IMR-90 (cell line): ENCODE results near the gene HEXIM1. TPM values are rescaled to one million over a fixed set of nuclear protein-coding genes. Genes with fewer than 3 reads are reported as not detected.

ENCODE experiments used
- ATAC-seq: fragments of 200-7000 bp; cut with Tn5 transposase; 2 replicates; pipeline ENCODE4 v1.9.1; 2020; ENCODE audit warnings: low read depth, mild to moderate bottlenecking, moderate library complexity
- BruUV-seq: library from RNA; stranded (reverse); fragments of 400-500 nt; replicated peaks from 2 replicates; lab custom pipeline; 2021; lab: Mats Ljungman, UMichigan
- CTCF ChIA-PET: fragments of 300-600 bp; formaldehyde crosslinking; extraction: SDS; loops from one replicate; lab custom pipeline; 2021; ENCODE audit warnings: antibody characterized with exemption; lab: Yijun Ruan, JAX
- POLR2A ChIA-PET: fragments of 300-600 bp; sonication (Branson Sonifier 250); formaldehyde crosslinking; loops from one replicate; lab custom pipeline; 2022; ENCODE audit warnings: antibody characterized with exemption; ENCODE audit not compliant: unreplicated experiment; lab: Charles Lee
- DNase-seq: peaks from one replicate; pipeline ENCODE4 v3.0.0; 2013
- H2AFZ ChIP-seq: replicated peaks from 2 replicates; pipeline ENCODE3; 2013; ENCODE audit warnings: low read length, mild to moderate bottlenecking; ENCODE audit not compliant: poor library complexity
- H2AK5ac ChIP-seq: 2 replicates; pipeline ENCODE4 v1.6.1; 2013; ENCODE audit warnings: low read depth, low read length, inconsistent platforms
- H2AK9ac ChIP-seq: replicated peaks from 2 replicates; pipeline ENCODE3; 2013; ENCODE audit warnings: mild to moderate bottlenecking, low read depth, low read length, moderate library complexity; ENCODE audit not compliant: poor library complexity
- H2BK120ac ChIP-seq: 2 replicates; pipeline ENCODE4 v1.6.1; 2013; ENCODE audit warnings: low read depth, low read length, inconsistent platforms
- H2BK15ac ChIP-seq: 3 replicates; pipeline ENCODE4 v1.6.1; 2013; ENCODE audit warnings: low read depth, low read length, inconsistent platforms
- H2BK20ac ChIP-seq: 2 replicates; pipeline ENCODE4 v1.6.1; 2013; ENCODE audit warnings: low read depth, mild to moderate bottlenecking, inconsistent platforms, low read length, moderate library complexity
- H2BK5ac ChIP-seq: 2 replicates; pipeline ENCODE4 v1.6.1; 2013; ENCODE audit warnings: mild to moderate bottlenecking, low read depth, low read length, inconsistent platforms; ENCODE audit not compliant: poor library complexity, severe bottlenecking
- H3K14ac ChIP-seq: replicated peaks from 2 replicates; pipeline ENCODE4 v1.6.1; 2013; ENCODE audit warnings: low read depth, low read length, inconsistent platforms
- H3K18ac ChIP-seq: 2 replicates; pipeline ENCODE4 v1.6.1; 2013; ENCODE audit warnings: low read depth, low read length, control low read depth
- H3K23ac ChIP-seq: 2 replicates; pipeline ENCODE4 v1.6.1; 2013; ENCODE audit warnings: low read depth, low read length, inconsistent platforms
- H3K27ac ChIP-seq: 2 replicates; pipeline ENCODE4 v1.5.1; 2013; ENCODE audit warnings: mild to moderate bottlenecking, control low read depth, low read length; ENCODE audit not compliant: insufficient read depth
- H3K27me3 ChIP-seq: 2 replicates; pipeline ENCODE4 v1.6.1; 2013; ENCODE audit warnings: low read length; ENCODE audit not compliant: control insufficient read depth, insufficient read depth
- H3K36me3 ChIP-seq: 2 replicates; pipeline ENCODE4 v1.6.1; 2013; ENCODE audit warnings: low read length, mixed read lengths; ENCODE audit not compliant: control insufficient read depth, insufficient read depth
- H3K4ac ChIP-seq: 2 replicates; pipeline ENCODE4 v1.6.1; 2013; ENCODE audit warnings: low read depth, low read length, inconsistent platforms
- H3K4me1 ChIP-seq: 2 replicates; pipeline ENCODE4 v1.6.1; 2013; ENCODE audit warnings: low read length, mixed read lengths; ENCODE audit not compliant: control insufficient read depth, insufficient read depth
- H3K4me2 ChIP-seq: 2 replicates; pipeline ENCODE4 v1.6.1; 2013; ENCODE audit warnings: low read depth, mild to moderate bottlenecking, control low read depth, low read length, moderate library complexity
- H3K4me3 ChIP-seq: 2 replicates; pipeline ENCODE4 v1.5.1; 2013; ENCODE audit warnings: low read depth, mild to moderate bottlenecking, control low read depth, low read length, moderate library complexity; ENCODE audit not compliant: insufficient read depth
- H3K56ac ChIP-seq: 2 replicates; pipeline ENCODE4 v1.6.1; 2013; ENCODE audit warnings: low read length, inconsistent platforms; ENCODE audit not compliant: insufficient read depth; ENCODE audit errors: extremely low read depth
- H3K79me1 ChIP-seq, 2 experiments: 2 replicates each; pipeline ENCODE4 v1.6.1; 2013; ENCODE audit warnings: low read length in 2 of 2, inconsistent platforms in 1 of 2, low read depth in 1 of 2
- H3K9ac ChIP-seq: 2 replicates; pipeline ENCODE4 v1.6.1; 2013; ENCODE audit warnings: low read depth, low read length, control low read depth
- H3K9me1 ChIP-seq: 2 replicates; pipeline ENCODE4 v1.6.1; 2013; ENCODE audit warnings: low read length, inconsistent platforms; ENCODE audit not compliant: insufficient read depth
- H3K9me3 ChIP-seq: 2 replicates; pipeline ENCODE4 v1.6.1; 2013; ENCODE audit warnings: low read length; ENCODE audit not compliant: control insufficient read depth, insufficient read depth
- H4K20me1 ChIP-seq: 2 replicates; pipeline ENCODE4 v1.6.1; 2013; ENCODE audit warnings: low read length, inconsistent platforms; ENCODE audit not compliant: insufficient read depth
- H4K5ac ChIP-seq: 2 replicates; pipeline ENCODE4 v1.6.1; 2013; ENCODE audit warnings: mild to moderate bottlenecking, low read depth, low read length, control low read depth
- H4K8ac ChIP-seq, 2 experiments: 2 replicates each; pipeline ENCODE4 v1.6.1; 2013; ENCODE audit warnings: low read depth in 2 of 2, low read length in 2 of 2, control low read depth in 1 of 2, inconsistent platforms in 1 of 2
- H4K91ac ChIP-seq: 2 replicates; pipeline ENCODE4 v1.6.1; 2013; ENCODE audit warnings: low read depth, low read length, inconsistent platforms; ENCODE audit not compliant: insufficient read depth
- BHLHE40 ChIP-seq: fragments of 150-350 bp; IDR thresholded peaks from 2 replicates; pipeline ENCODE4 v1.6.1; 2016; ENCODE audit warnings: mild to moderate bottlenecking, low read depth, low read length
- CEBPB ChIP-seq: IDR thresholded peaks from 2 replicates; pipeline ENCODE4 v1.6.1; 2012; ENCODE audit warnings: low read depth, low read length, improper control_type of control experiment
- CHD1 ChIP-seq: IDR thresholded peaks from 2 replicates; pipeline ENCODE4 v1.6.1; 2012; ENCODE audit warnings: low read depth, low read length, improper control_type of control experiment
- FOS ChIP-seq: fragments of 150-350 bp; IDR thresholded peaks from 2 replicates; pipeline ENCODE4 v1.6.1; 2016; ENCODE audit warnings: low read depth, low read length
- MAFK ChIP-seq: IDR thresholded peaks from 2 replicates; pipeline ENCODE4 v1.6.1; 2012; ENCODE audit warnings: low read depth, low read length, improper control_type of control experiment
- MAZ ChIP-seq: IDR thresholded peaks from 2 replicates; pipeline ENCODE4 v1.6.1; 2012; ENCODE audit warnings: low read depth, mild to moderate bottlenecking, low read length, improper control_type of control experiment, moderate library complexity, borderline replicate concordance
- MXI1 ChIP-seq: IDR thresholded peaks from 2 replicates; pipeline ENCODE4 v1.6.1; 2012; ENCODE audit warnings: low read depth, mild to moderate bottlenecking, low read length, moderate library complexity, borderline replicate concordance
- NFE2L2 ChIP-seq: fragments of 150-350 bp; IDR thresholded peaks from 2 replicates; pipeline ENCODE4 v1.6.1; 2016; ENCODE audit warnings: low read depth, mild to moderate bottlenecking, low read length
- POLR2A ChIP-seq: IDR thresholded peaks from 2 replicates; pipeline ENCODE4 v1.6.1; 2012; ENCODE audit warnings: mild to moderate bottlenecking, low read depth, low read length
- RAD21 ChIP-seq: IDR thresholded peaks from 2 replicates; pipeline ENCODE4 v1.6.1; 2012; ENCODE audit warnings: low read length, improper control_type of control experiment
- RFX5 ChIP-seq: IDR thresholded peaks from 2 replicates; pipeline ENCODE4 v1.8.0; 2012; ENCODE audit warnings: low read depth, mild to moderate bottlenecking, low read length, moderate library complexity
- SMC3 ChIP-seq: fragments of 150-350 bp; IDR thresholded peaks from 2 replicates; pipeline ENCODE4 v1.6.1; 2016; ENCODE audit warnings: low read depth, mild to moderate bottlenecking, antibody characterized with exemption, low read length, moderate library complexity
- WGBS, 2 experiments: methylation state at CpG; one replicate each; pipeline versions ENCODE4 v1.1.5 to v1.1.7; 2013; ENCODE audit warnings: missing lambda C conversion rate in 2 of 2; ENCODE audit not compliant: insufficient read length in 1 of 2; ENCODE audit errors: extremely low coverage in 2 of 2; 5-methylcytosine and 5-hydroxymethylcytosine counted together
- dilution Hi-C: fragments of 300-500 bp; cut with HindIII; formaldehyde crosslinking; loops from one replicate; pipeline ENCODE4 v1.14.3; 2018; ENCODE audit warnings: low sequenced_read_pairs; ENCODE audit not compliant: unreplicated experiment
- in situ Hi-C: fragments of 300-500 bp; cut with MboI; formaldehyde crosslinking; loops from 3 replicates; pipeline ENCODE4 v1.14.3; 2019; ENCODE audit warnings: low sequenced_read_pairs, inconsistent platforms, mixed read lengths
- intact Hi-C: fragments of 100-400 bp; cut with micrococcal nuclease; formaldehyde crosslinking; loops from 2 replicates; pipeline ENCODE4 v1.10.0; 2022
- polyA plus RNA-seq, 3 experiments: library from polyadenylated mRNA; depleted of rRNA; stranded (reverse); fragments of >200 nt; gene quantifications; 2 replicates each; pipeline ENCODE4 v1.2.3, GENCODE V29; 2012; ENCODE audit warnings: low replicate concordance in 1 of 3
- total RNA-seq: library from RNA; depleted of rRNA; stranded (reverse); fragments of >200 nt; gene quantifications from 2 replicates; pipeline ENCODE4 v1.2.3, GENCODE V29; 2012
- TF ChIP-seq, protein P1 (sequence below): conservative IDR thresholded peaks from 2 replicates; pipeline ENCODE4 v1.5.1; 2012; ENCODE audit warnings: mild to moderate bottlenecking, low read depth, low read length, improper control_type of control experiment
- TF ChIP-seq, protein P2 (sequence below): fragments of 150-350 bp; IDR thresholded peaks from 2 replicates; pipeline ENCODE4 v1.6.1; 2016; ENCODE audit warnings: low read depth, mild to moderate bottlenecking, low read length, moderate library complexity, borderline replicate concordance
- TF ChIP-seq, protein P3 (sequence below): fragments of 150-350 bp; IDR thresholded peaks from 2 replicates; pipeline ENCODE4 v1.6.1; 2017; ENCODE audit warnings: mild to moderate bottlenecking, antibody characterized with exemption, low read length, low read depth

HEXIM1 gene
- total and polyA plus RNA-seq, 2 of the 4 experiments (the other 2 are of a cell fraction), result 5.9 to 14.5 TPM

DNA sequence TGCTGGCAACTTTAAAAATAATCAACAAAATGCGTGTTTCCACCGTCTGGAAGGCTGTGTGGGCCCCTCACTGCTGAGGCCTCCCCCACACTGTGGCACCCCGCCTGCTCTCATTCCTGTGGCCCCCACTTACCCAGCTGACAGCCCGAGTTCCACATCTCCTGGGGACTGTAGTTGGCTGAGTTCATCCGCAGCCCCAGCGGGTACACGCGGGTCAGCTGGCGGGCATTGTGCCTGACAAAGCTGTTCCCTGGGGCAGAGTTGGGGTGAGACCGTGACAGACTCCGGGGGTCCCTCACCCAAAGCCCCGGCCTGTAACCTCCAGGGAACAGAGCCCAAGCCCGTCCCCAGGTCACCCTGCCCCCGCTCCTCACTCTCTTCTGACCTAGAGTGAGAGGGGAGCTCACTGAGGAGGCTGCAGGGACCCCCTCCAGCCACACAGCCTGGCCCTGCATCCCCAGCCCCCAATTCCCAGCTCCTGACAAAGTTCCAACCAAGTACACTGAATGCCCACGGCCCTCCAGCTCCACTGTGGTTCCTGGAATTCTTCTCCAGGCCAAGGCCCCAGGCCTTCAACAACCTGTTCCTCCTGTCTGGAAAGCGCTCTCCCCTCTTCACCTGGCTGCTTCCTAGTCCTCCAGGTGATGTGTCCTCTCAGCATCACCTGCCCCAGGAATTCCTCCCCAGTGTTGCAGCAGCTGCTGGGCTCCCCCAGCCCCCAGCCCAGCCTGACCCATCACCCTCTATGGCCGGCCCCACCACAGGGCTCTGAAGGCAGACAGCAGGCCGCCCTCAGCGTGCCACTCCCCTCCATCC is 34.0 kb upstream of the HEXIM1 start:
- H2BK120ac ChIP-seq, result no peak overlapping the region
- no peaks in the 10 kb centered on the region for H4K20me1 ChIP-seq
- no TSS peak for BruUV-seq
- no peak overlapping the region for H3K18ac ChIP-seq
- no peaks in the 10 kb centered on the region for H3K9me1 ChIP-seq
- H2AK5ac ChIP-seq, result no peak overlapping the region
- H3K14ac ChIP-seq, result no peak overlapping the region
- H3K36me3 ChIP-seq, result peaks cover 43% of the 10 kb centered on the region
- no peak overlapping the region for H3K56ac ChIP-seq
- no peaks in the 10 kb centered on the region; a peak in 1 of 4 replicates for H3K79me1 ChIP-seq
- H4K5ac ChIP-seq, result no peak overlapping the region
- ATAC-seq, result no peak
- no peak overlapping the region for H4K8ac ChIP-seq
- CTCF ChIA-PET, result interaction anchor here (0.8 kb wide), 1 partner anchor 10 kb away, joined by 6 read pairs; no protein-coding TSS in a partner anchor
- WGBS, 2 experiments, result 76% methylated on average over 5 of the region's 19 CpGs; no CpG with 5 or more reads in 1 of the 2 experiments
- no peak overlapping the region for H2BK20ac ChIP-seq
- H3K4me1 ChIP-seq, result peaks cover 5% of the 10 kb centered on the region; the same call in 1 of the 2 replicates
- no peaks in the 10 kb centered on the region for H3K27me3 ChIP-seq
- dilution Hi-C loops (no loop called here), in situ Hi-C loops (no loop called here), intact Hi-C loops (no loop called here)
- no peak for DNase-seq
- no peak overlapping the region for H2BK5ac ChIP-seq
- H3K4me3 ChIP-seq, result no peak overlapping the region
- no peak overlapping the region for H2AK9ac ChIP-seq
- H3K27ac ChIP-seq, result no peak overlapping the region
- no peak overlapping the region for H3K9ac ChIP-seq
- POLR2A ChIA-PET, result no interaction called here
- H2AFZ ChIP-seq, result no peak overlapping the region
- no peak overlapping the region for H2BK15ac ChIP-seq
- H3K4me2 ChIP-seq, result no peak overlapping the region
- no peak overlapping the region for H4K91ac ChIP-seq
- no peak overlapping the region for H3K23ac ChIP-seq
- H3K4ac ChIP-seq, result no peak overlapping the region
- H3K9me3 ChIP-seq, result no peaks in the 10 kb centered on the region
- TF ChIP-seq POLR2A, result no peak
- TF ChIP-seq MAFK, result no peak
- TF ChIP-seq NFE2L2, result no peak
- TF ChIP-seq FOS, result no peak
- TF ChIP-seq MXI1, result no peak
- TF ChIP-seq, protein P1, sequence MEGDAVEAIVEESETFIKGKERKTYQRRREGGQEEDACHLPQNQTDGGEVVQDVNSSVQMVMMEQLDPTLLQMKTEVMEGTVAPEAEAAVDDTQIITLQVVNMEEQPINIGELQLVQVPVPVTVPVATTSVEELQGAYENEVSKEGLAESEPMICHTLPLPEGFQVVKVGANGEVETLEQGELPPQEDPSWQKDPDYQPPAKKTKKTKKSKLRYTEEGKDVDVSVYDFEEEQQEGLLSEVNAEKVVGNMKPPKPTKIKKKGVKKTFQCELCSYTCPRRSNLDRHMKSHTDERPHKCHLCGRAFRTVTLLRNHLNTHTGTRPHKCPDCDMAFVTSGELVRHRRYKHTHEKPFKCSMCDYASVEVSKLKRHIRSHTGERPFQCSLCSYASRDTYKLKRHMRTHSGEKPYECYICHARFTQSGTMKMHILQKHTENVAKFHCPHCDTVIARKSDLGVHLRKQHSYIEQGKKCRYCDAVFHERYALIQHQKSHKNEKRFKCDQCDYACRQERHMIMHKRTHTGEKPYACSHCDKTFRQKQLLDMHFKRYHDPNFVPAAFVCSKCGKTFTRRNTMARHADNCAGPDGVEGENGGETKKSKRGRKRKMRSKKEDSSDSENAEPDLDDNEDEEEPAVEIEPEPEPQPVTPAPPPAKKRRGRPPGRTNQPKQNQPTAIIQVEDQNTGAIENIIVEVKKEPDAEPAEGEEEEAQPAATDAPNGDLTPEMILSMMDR, result no peak
- TF ChIP-seq, protein P2, sequence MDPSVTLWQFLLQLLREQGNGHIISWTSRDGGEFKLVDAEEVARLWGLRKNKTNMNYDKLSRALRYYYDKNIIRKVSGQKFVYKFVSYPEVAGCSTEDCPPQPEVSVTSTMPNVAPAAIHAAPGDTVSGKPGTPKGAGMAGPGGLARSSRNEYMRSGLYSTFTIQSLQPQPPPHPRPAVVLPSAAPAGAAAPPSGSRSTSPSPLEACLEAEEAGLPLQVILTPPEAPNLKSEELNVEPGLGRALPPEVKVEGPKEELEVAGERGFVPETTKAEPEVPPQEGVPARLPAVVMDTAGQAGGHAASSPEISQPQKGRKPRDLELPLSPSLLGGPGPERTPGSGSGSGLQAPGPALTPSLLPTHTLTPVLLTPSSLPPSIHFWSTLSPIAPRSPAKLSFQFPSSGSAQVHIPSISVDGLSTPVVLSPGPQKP, result no peak
- no peak for TF ChIP-seq CHD1
- TF ChIP-seq BHLHE40, result no peak
- no peak for TF ChIP-seq CEBPB
- TF ChIP-seq RAD21, result no peak
- no peak for TF ChIP-seq MAZ
- TF ChIP-seq SMC3, result no peak
- TF ChIP-seq, protein P3, sequence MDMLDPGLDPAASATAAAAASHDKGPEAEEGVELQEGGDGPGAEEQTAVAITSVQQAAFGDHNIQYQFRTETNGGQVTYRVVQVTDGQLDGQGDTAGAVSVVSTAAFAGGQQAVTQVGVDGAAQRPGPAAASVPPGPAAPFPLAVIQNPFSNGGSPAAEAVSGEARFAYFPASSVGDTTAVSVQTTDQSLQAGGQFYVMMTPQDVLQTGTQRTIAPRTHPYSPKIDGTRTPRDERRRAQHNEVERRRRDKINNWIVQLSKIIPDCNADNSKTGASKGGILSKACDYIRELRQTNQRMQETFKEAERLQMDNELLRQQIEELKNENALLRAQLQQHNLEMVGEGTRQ, result no peak
- no peak for TF ChIP-seq RFX5
